HG03108 (cell line): Measurements from ENCODE around the gene EPS8.

Experiments used
- ATAC-seq: cut with Tn5 transposase; IDR thresholded peaks from one replicate; pipeline ENCODE4 v1.9.1; 2021; ENCODE audit warnings: moderate library complexity; ENCODE audit not compliant: unreplicated experiment

EPS8 gene

GRCh38 chr12:15721316-15722115 lies 67.7 kb downstream of the EPS8 start:
- ATAC-seq: no peak

GRCh38 chr12:15720295-15720694 lies 68.9 kb downstream of the EPS8 start:
- no peak for ATAC-seq

GRCh38 chr12:15719230-15719629 lies 70.0 kb downstream of the EPS8 start:
- ATAC-seq: no peak

GRCh38 chr12:15717940-15718567 lies 71.1 kb downstream of the EPS8 start:
- no peak for ATAC-seq

- ATAC-seq: no peak
Measured at GRCh38 chr12:15716581-15716980, 72.6 kb downstream of the EPS8 start.

GRCh38 chr12:15714256-15714655 lies 74.9 kb downstream of the EPS8 start:
- no peak for ATAC-seq

GRCh38 chr12:15712823-15713660 lies 76.1 kb downstream of the EPS8 start:
- no peak for ATAC-seq

GRCh38 chr12:15712160-15712559 lies 77.0 kb downstream of the EPS8 start:
- no peak for ATAC-seq

- ATAC-seq: no peak
Measured at GRCh38 chr12:15710860-15711510, 78.2 kb downstream of the EPS8 start.

- ATAC-seq: no peak
Measured at GRCh38 chr12:15709551-15709950, 79.6 kb downstream of the EPS8 start.

GRCh38 chr12:15708396-15709076 lies 80.7 kb downstream of the EPS8 start:
- ATAC-seq: no peak

- ATAC-seq: no peak
Measured at GRCh38 chr12:15707516-15708199, 81.5 kb downstream of the EPS8 start.

GRCh38 chr12:15706010-15706676 lies 83.0 kb downstream of the EPS8 start:
- no peak for ATAC-seq

- ATAC-seq: no peak
Measured at GRCh38 chr12:15705606-15706005, 83.6 kb downstream of the EPS8 start.

- ATAC-seq: no peak
Measured at GRCh38 chr12:15702276-15702675, 86.9 kb downstream of the EPS8 start.

- ATAC-seq: no peak
Measured at GRCh38 chr12:15701631-15702156, 87.5 kb downstream of the EPS8 start.

GRCh38 chr12:15701206-15701605 lies 88.0 kb downstream of the EPS8 start:
- no peak for ATAC-seq

- peak; percentile 53 for ATAC-seq
Measured at GRCh38 chr12:15700595-15700994, 88.6 kb downstream of the EPS8 start.

- no peak for ATAC-seq
Measured at GRCh38 chr12:15699886-15700285, 89.3 kb downstream of the EPS8 start.
